Posterior cingulate gyrus (tissue), 11 donors: ENCODE data around the gene CYP19A1.
A peak's percentile ranks its signal among the peaks of the same experiment; 100 is the strongest.

Experiments used
- DNase-seq, 10 donors: peaks; one replicate each; pipeline versions ENCODE4 v3.0.0 to v3.0.0-alpha.2; 2020 to 2021; ENCODE audit warnings: mixed read lengths in 3 of 10
- intact Hi-C: fragments of 100-400 bp; cut with DNase I; formaldehyde crosslinking; loops from one replicate; pipeline ENCODE4 v1.15.1; 2023

CYP19A1 gene

GRCh38 chr15:51227940-51228732, 110.3 kb downstream of the CYP19A1 start:
- intact Hi-C loops = no loop called here
- DNase-seq = no peak

GRCh38 chr15:51226576-51227210, 111.7 kb downstream of the CYP19A1 start:
- intact Hi-C loops = no loop called here
- DNase-seq = no peak

- intact Hi-C loops = no loop called here
- no peak for DNase-seq
Observed at GRCh38 chr15:51224428-51224827, 114.0 kb downstream of the CYP19A1 start.

GRCh38 chr15:51223771-51224229, 114.6 kb downstream of the CYP19A1 start:
- intact Hi-C loops = no loop called here
- no peak for DNase-seq

- intact Hi-C loops = no loop called here
- no peak for DNase-seq
Observed at GRCh38 chr15:51218299-51218938, 120.0 kb downstream of the CYP19A1 start.

- intact Hi-C loops = no loop called here
- no peak for DNase-seq
Observed at GRCh38 chr15:51212909-51213308, 125.5 kb downstream of the CYP19A1 start.

GRCh38 chr15:51212239-51212638, 126.2 kb downstream of the CYP19A1 start:
- DNase-seq = no peak
- intact Hi-C loops = no loop called here

- intact Hi-C loops = no loop called here
- DNase-seq = no peak
Observed at GRCh38 chr15:51205050-51205975, 133.1 kb downstream of the CYP19A1 start.

GRCh38 chr15:51203797-51204196, 134.6 kb downstream of the CYP19A1 start:
- intact Hi-C loops = no loop called here
- DNase-seq = no peak

- intact Hi-C loops = no loop called here
Observed at GRCh38 chr15:51202783-51203182, 135.6 kb downstream of the CYP19A1 start.

GRCh38 chr15:51201581-51201980, 136.8 kb downstream of the CYP19A1 start:
- DNase-seq = no peak
- intact Hi-C loops = no loop called here

More at GRCh38 chr15:51202783-51203182, 135.6 kb downstream of the CYP19A1 start:
- DNase-seq = no peak

GRCh38 chr15:51200792-51201191, 137.6 kb downstream of the CYP19A1 start:
- intact Hi-C loops = no loop called here
- DNase-seq = no peak

- no peak for DNase-seq
- intact Hi-C loops = loop anchor here (10.0 kb wide), 1 partner anchor 285 kb away; no protein-coding TSS in a partner anchor
Observed at GRCh38 chr15:51199541-51199940, 138.9 kb downstream of the CYP19A1 start.

GRCh38 chr15:51198701-51199232, 139.6 kb downstream of the CYP19A1 start:
- intact Hi-C loops = loop anchor here (10.0 kb wide), 1 partner anchor 284 kb away; no protein-coding TSS in a partner anchor
- peak in 1 of 10 donors; percentile 74 for DNase-seq

- intact Hi-C loops = loop anchor here (10.0 kb wide), 1 partner anchor 281 kb away; no protein-coding TSS in a partner anchor
- no peak for DNase-seq
Observed at GRCh38 chr15:51195459-51195858, 142.9 kb downstream of the CYP19A1 start.

- no peak for DNase-seq
- intact Hi-C loops = loop anchor here (5.0 to 10.0 kb wide), 2 partner anchors 62 to 279 kb away; no protein-coding TSS in a partner anchor
Observed at GRCh38 chr15:51193979-51194378, 144.4 kb downstream of the CYP19A1 start.

- intact Hi-C loops = loop anchor here (5.0 to 10.0 kb wide), 2 partner anchors 61 to 279 kb away; no protein-coding TSS in a partner anchor
- DNase-seq = no peak
Observed at GRCh38 chr15:51193526-51193925, 144.9 kb downstream of the CYP19A1 start.

- DNase-seq = peak; percentile 82 to 99 (median 96)
- intact Hi-C loops = loop anchor here (1.0 to 10.0 kb wide), 3 partner anchors 29 to 278 kb away; no protein-coding TSS in a partner anchor
Observed at GRCh38 chr15:51192521-51193280, 145.7 kb downstream of the CYP19A1 start.

- no peak for DNase-seq
- intact Hi-C loops = loop anchor here (1.0 to 10.0 kb wide), 3 partner anchors 28 to 277 kb away; no protein-coding TSS in a partner anchor
Observed at GRCh38 chr15:51191766-51192165, 146.6 kb downstream of the CYP19A1 start.
